Heart right ventricle (tissue), 16 donors: ENCODE measurements around the gene CDC73. TPM values are rescaled to one million over a fixed set of nuclear protein-coding genes. Genes with fewer than 3 reads are reported as not detected.

Experiments used
- ATAC-seq, 8 donors: fragments of 200-7000 bp; cut with Tn5 transposase; one replicate each; pipeline ENCODE4 v1.9.1; 2020; ENCODE audit warnings: mild to moderate bottlenecking in 8 of 8, moderate library complexity in 8 of 8, moderate number of reproducible peaks in 1 of 8
- DNase-seq, 2 donors: peaks; one replicate each; pipeline ENCODE4 v3.0.0-alpha.2; 2020
- H3K27ac ChIP-seq, 10 donors: fragments of 200-600 bp; sonication (generic) in 2 of 10; one replicate each; pipeline versions ENCODE4 v1.5.0 to v1.8.0; 2020 to 2022; ENCODE audit warnings: mild to moderate bottlenecking in 3 of 10
- H3K27me3 ChIP-seq, 7 donors: fragments of 200-600 bp; one replicate each; pipeline ENCODE4 v1.8.0; 2021 to 2022; ENCODE audit warnings: mild to moderate bottlenecking in 2 of 7
- H3K36me3 ChIP-seq, 9 donors: fragments of 200-600 bp; sonication (generic) in 1 of 9; one replicate each; pipeline versions ENCODE4 v1.5.0 to v1.8.0; 2020 to 2022; ENCODE audit warnings: mild to moderate bottlenecking in 2 of 9
- H3K4me1 ChIP-seq, 9 donors: fragments of 200-600 bp; sonication (generic) in 1 of 9; one replicate each; pipeline versions ENCODE4 v1.5.0 to v1.8.0; 2020 to 2022; ENCODE audit warnings: mild to moderate bottlenecking in 4 of 9
- H3K4me3 ChIP-seq, 10 donors: fragments of 200-600 bp; sonication (generic) in 2 of 10; one replicate each; pipeline versions ENCODE4 v1.5.0 to v1.8.0; 2020 to 2022; ENCODE audit warnings: mild to moderate bottlenecking in 7 of 10, moderate library complexity in 2 of 10
- H3K9me3 ChIP-seq, 11 donors: fragments of 200-600 bp in 10 of 11; sonication (generic) in 2 of 11; one replicate each; pipeline versions ENCODE4 v1.5.0 to v1.8.0; 2013 to 2022; ENCODE audit warnings: mild to moderate bottlenecking in 2 of 11, control low read depth in 1 of 11, moderate library complexity in 1 of 11
- CTCF ChIP-seq, 9 donors: fragments of 200-600 bp; sonication (generic) in 2 of 9; IDR thresholded peaks; one replicate each; pipeline versions ENCODE4 v1.5.0 to v1.8.0; 2021 to 2022; ENCODE audit warnings: antibody characterized with exemption in 9 of 9, mild to moderate bottlenecking in 5 of 9, moderate library complexity in 1 of 9
- WGBS, 2 donors: extraction: QIAGEN DNeasy Blood & Tissue Kit; methylation state at CpG; one replicate each; pipeline ENCODE4 v1.1.7; 2013; ENCODE audit warnings: inconsistent platforms in 1 of 2; 5-methylcytosine and 5-hydroxymethylcytosine counted together
- intact Hi-C, 10 donors: fragments of 100-400 bp; cut with DNase I; formaldehyde crosslinking; loops; one replicate each; pipeline versions ENCODE4 v1.11.1 to v1.14.2; 2022
- polyA plus RNA-seq, 2 donors: library from polyadenylated mRNA; stranded (reverse); fragments of 200-250 nt; gene quantifications; one replicate each; pipeline ENCODE4 v1.2.3, GENCODE V29; 2013
- total RNA-seq, 10 donors: library from RNA; stranded (reverse); fragmentation: NEBNext Ultra II Directional in 3 of 10; extraction: Animal tissue kit (Norgen Biotek cat#: 25700) in 3 of 10; gene quantifications; one replicate each; pipeline versions ENCODE4 v1.2.1 to v1.2.4, GENCODE V29; 2021 to 2023
- donor health status: Arrhythmogenic right ventricular cardiomyopathy.
- donor health status: ischemic (EF 13 %, LVEDD 7.1; RV severe dilation, severe dysfunction).
- donor health status: healthy with polysubstance abuse.
- donor health status: DM: no; HTN: yes; CAD: no.
- donor health status: DM: no; HTN: no; CAD: no.
- donor health status: ischemic (EF 25% LVEDD 6.9; RV normal size, moderate dysfunction).
- donor health status: ischemic (EF 25% LVEDD 5.7; RV mildly dilated, moderate dysfunction).
- donor health status: healthy.
- donor health status: DM: yes; HTN: yes; CAD: no.
- donor health status: Ischemic cardiomyopathy.
- donor health status: ischemic (EF 35%, LVEDD 5.7; RV mildly dilated, moderate dysfunction).
- donor health status: nonischemic (EF 11% LVEDD 7.7; RV severe dilation, severe dysfunction).
- donor health status: DM: yes; HTN: yes; CAD: no.
- donor health status: PGD.
- donor health status: ischemic (EF 29% LVEDD 5.4; RV normal size, mild dysfunction).
- donor health status: nonischemic (EF 23%, LVEDD 6.1; RV moderate dilation, normal function).

Gene CDC73
- total and polyA plus RNA-seq, 12 donors = 9.2 to 70.2 (median 54.2) TPM

GRCh38 chr1:193118194-193118593 is 3.6 kb upstream of the CDC73 start:
- Histone ChIP-seq H3K4me3 (no peak overlapping the region), H3K27me3 (no peaks in the 10 kb centered on the region), H3K36me3 (no peaks in the 10 kb centered on the region), H3K9me3 (no peaks in the 10 kb centered on the region), H3K4me1 (peaks cover 0 to 22% (median 9%) of the 10 kb centered on the region in 9 donors), H3K27ac (no peak overlapping the region)
- DNase-seq (no peak), ATAC-seq (no peak)
- intact Hi-C loops = no loop called here
- TF ChIP-seq CTCF (IDR thresholded peaks at IDR 0.05) = no peak
- 89% methylated on average over 3 of the region's 3 CpGs for WGBS, 2 donors

GRCh38 chr1:193118803-193119730 is 2.8 kb upstream of the CDC73 start:
- Histone ChIP-seq H3K4me1 (peaks cover 9 to 31% (median 14%) of the 10 kb centered on the region in 9 donors), H3K9me3 (no peaks in the 10 kb centered on the region), H3K4me3 (no peak overlapping the region), H3K27me3 (no peaks in the 10 kb centered on the region), H3K27ac (no peak overlapping the region), H3K36me3 (no peaks in the 10 kb centered on the region)
- TF ChIP-seq CTCF (IDR thresholded peaks at IDR 0.05) = no peak
- ATAC-seq = no peak
- no peak for DNase-seq
- WGBS, 2 donors = 94 to 97% methylated on average over 4 of the region's 4 CpGs
- intact Hi-C loops = no loop called here

DNA sequence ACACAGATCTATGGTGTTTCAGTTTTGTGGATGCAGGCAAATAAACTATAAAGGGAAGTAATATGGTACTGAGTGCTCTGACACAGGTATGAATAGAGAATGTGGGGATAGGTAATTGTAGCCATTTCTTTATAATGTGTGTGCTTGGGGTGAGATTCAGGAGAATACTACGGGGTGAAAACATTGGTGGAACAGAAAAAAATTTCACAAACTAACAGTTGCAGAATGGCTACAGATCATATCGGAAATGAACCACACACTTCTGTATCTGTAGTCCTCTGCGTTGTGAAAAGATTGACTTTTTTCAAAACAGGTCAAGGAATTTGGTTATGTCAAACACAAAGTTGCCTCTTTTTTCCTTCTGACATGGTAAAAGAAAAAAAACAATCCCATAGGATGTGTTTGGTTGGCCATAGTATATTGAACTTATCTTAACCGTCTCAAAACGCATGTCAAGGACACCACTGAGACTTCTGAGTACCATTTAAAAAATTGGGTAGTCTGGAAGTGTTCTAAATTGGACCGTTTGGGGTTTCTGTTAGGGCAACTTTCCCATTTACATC is 1.1 kb upstream of the CDC73 start:
- Histone ChIP-seq H3K4me3 (peak overlapping the region in 7 of 10 donors; percentile 63 to 91 (median 76)), H3K9me3 (no peaks in the 10 kb centered on the region), H3K27me3 (no peaks in the 10 kb centered on the region), H3K4me1 (peaks cover 10 to 42% (median 30%) of the 10 kb centered on the region in 9 donors), H3K36me3 (peaks cover 0 to 11% (median 0%) of the 10 kb centered on the region in 9 donors), H3K27ac (peak overlapping the region in 1 of 10 donors; percentile 94)
- TF ChIP-seq CTCF (IDR thresholded peaks at IDR 0.05) = no peak
- 69 to 71% methylated on average over 6 of the region's 6 CpGs for WGBS, 2 donors
- intact Hi-C loops = loop anchor here in 6 of 10 donors (1.0 to 10.0 kb wide), 7 partner anchors 14 to 646 kb away; partner anchors contain the start of genes GLRX2 (in 4 of the 6), RGS2 (in 4 of the 6), RO60 (in 2 of the 6) and UCHL5 (in 2 of the 6)
- DNase-seq (no peak), ATAC-seq (no peak)

DNA sequence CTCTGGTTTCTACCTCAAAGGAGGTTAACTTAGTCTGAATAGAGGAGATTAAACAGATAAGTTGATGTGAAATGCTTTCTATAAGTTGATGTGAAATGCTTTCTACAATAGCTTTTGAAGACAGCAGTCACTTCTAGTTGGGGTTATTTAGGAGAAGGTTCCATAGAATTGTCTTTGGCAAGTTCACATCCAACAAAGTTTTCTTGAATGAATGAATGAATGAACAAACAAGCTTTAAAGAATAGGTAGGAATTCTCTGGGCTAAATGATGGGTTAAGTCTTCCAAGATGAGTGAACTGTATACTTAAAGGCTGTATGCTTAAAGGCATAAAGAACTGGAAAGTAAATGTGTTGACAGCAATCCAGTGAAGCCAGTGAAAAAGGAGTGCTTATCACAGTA is 1.9 kb downstream of the CDC73 start:
- peak overlapping the region in 4 of 10 donors; percentile 63 to 91 (median 70) for H3K4me3 ChIP-seq
- H3K27me3 ChIP-seq = no peaks in the 10 kb centered on the region
- no peaks in the 10 kb centered on the region for H3K9me3 ChIP-seq
- intact Hi-C loops = loop anchor here in 6 of 10 donors (2.0 to 10.0 kb wide), 7 partner anchors 19 to 649 kb away; partner anchors contain the start of genes RGS2 (in 5 of the 6), RO60 (in 3 of the 6), UCHL5 (in 3 of the 6) and GLRX2 (in 1 of the 6)
- DNase-seq (no peak), ATAC-seq (no peak)
- no peak overlapping the region for H3K27ac ChIP-seq
- H3K36me3 ChIP-seq = peaks cover 0 to 40% (median 5%) of the 10 kb centered on the region in 9 donors
- H3K4me1 ChIP-seq = peaks cover 10 to 53% (median 39%) of the 10 kb centered on the region in 9 donors
- no peak for TF ChIP-seq CTCF (IDR thresholded peaks at IDR 0.05)
